ENCODE data around the gene MIA.
"Not testable (repeated sequence)": the region's sequence is repeated elsewhere in the genome, so short reads cannot be mapped to it uniquely, and the experiment has no call there.

The MIA gene

GRCh38 chr19:40822704-40823553, 47.6 kb downstream of the MIA start:
- not testable (repeated sequence) for H3K27me3 ChIP-seq (ENCODE audit: control insufficient read depth, insufficient read depth, low read length); H3K4me3 ChIP-seq (ENCODE audit: low read length); DNase-seq (ENCODE audit: low read depth, low spot score); H3K4me1 ChIP-seq (ENCODE audit: control insufficient read depth, insufficient read depth, low read length); H3K36me3 ChIP-seq (ENCODE audit: control insufficient read depth, insufficient read depth, low read length); H3K9me3 ChIP-seq (ENCODE audit: control insufficient read depth, insufficient read depth, low read length); H3K27ac ChIP-seq (ENCODE audit: low read length)
- no CpG with 5 or more reads among the region's 9 CpGs for WGBS (ENCODE audit: insufficient coverage, insufficient read length)

DNA sequence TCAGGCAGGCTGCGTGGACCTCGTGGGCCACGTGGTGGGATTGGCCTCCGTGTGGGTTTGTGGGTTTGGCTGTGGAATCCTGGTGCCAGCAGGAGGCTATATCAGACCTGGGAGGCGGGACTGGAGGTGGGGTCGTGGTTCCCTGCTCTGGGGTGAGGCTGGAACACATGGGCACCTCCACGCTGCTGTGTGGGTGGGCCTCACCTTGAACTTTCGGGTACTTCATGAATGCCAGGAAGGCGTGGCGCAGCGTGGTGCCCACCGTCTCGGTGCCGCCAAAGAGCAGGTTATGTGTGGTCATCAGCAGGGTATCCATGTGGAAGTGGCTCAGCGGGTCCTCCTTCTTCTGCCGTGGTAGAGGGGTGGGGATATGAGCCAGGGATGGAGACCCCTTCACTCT, 49.6 kb downstream of the MIA start:
- H3K9me3 ChIP-seq (ENCODE audit: control insufficient read depth, insufficient read depth, low read length); H3K4me1 ChIP-seq (ENCODE audit: control insufficient read depth, insufficient read depth, low read length); H3K27ac ChIP-seq (ENCODE audit: low read length); H3K27me3 ChIP-seq (ENCODE audit: control insufficient read depth, insufficient read depth, low read length); DNase-seq (ENCODE audit: low read depth, low spot score); H3K36me3 ChIP-seq (ENCODE audit: control insufficient read depth, insufficient read depth, low read length); H3K4me3 ChIP-seq (ENCODE audit: low read length): not testable (repeated sequence)
- no CpG with 5 or more reads among the region's 16 CpGs for WGBS (ENCODE audit: insufficient coverage, insufficient read length)

GRCh38 chr19:40825460-40826095, 50.3 kb downstream of the MIA start:
- H3K27me3 ChIP-seq (ENCODE audit: control insufficient read depth, insufficient read depth, low read length); H3K4me1 ChIP-seq (ENCODE audit: control insufficient read depth, insufficient read depth, low read length); H3K27ac ChIP-seq (ENCODE audit: low read length); H3K9me3 ChIP-seq (ENCODE audit: control insufficient read depth, insufficient read depth, low read length); H3K4me3 ChIP-seq (ENCODE audit: low read length); DNase-seq (ENCODE audit: low read depth, low spot score); H3K36me3 ChIP-seq (ENCODE audit: control insufficient read depth, insufficient read depth, low read length): not testable (repeated sequence)
- no CpG with 5 or more reads among the region's 6 CpGs for WGBS (ENCODE audit: insufficient coverage, insufficient read length)

DNA sequence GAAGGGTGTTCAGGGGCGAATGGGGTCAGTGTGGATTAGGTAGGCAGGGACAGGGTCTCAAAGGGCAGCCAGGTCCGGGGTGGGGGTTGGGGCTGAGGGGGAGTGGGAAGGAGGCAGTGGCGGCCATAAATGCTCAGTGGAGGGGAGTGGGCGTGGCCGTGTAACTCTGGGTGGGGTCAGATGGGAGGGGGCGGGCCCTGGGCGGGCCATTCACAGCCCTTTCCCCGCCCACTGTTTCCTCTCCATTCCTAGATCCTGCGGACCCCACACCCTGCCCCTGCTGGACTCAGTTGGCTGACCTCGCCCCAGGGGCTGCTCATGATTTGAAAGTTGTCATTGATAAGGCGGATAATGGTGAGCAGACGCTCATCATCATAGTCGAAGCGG, 51.0 kb downstream of the MIA start:
- not testable (repeated sequence) for H3K4me1 ChIP-seq (ENCODE audit: control insufficient read depth, insufficient read depth, low read length); H3K27ac ChIP-seq (ENCODE audit: low read length); H3K27me3 ChIP-seq (ENCODE audit: control insufficient read depth, insufficient read depth, low read length); H3K36me3 ChIP-seq (ENCODE audit: control insufficient read depth, insufficient read depth, low read length); DNase-seq (ENCODE audit: low read depth, low spot score); H3K9me3 ChIP-seq (ENCODE audit: control insufficient read depth, insufficient read depth, low read length); H3K4me3 ChIP-seq (ENCODE audit: low read length)
- WGBS (ENCODE audit: insufficient coverage, insufficient read length) = no CpG with 5 or more reads among the region's 14 CpGs

DNA sequence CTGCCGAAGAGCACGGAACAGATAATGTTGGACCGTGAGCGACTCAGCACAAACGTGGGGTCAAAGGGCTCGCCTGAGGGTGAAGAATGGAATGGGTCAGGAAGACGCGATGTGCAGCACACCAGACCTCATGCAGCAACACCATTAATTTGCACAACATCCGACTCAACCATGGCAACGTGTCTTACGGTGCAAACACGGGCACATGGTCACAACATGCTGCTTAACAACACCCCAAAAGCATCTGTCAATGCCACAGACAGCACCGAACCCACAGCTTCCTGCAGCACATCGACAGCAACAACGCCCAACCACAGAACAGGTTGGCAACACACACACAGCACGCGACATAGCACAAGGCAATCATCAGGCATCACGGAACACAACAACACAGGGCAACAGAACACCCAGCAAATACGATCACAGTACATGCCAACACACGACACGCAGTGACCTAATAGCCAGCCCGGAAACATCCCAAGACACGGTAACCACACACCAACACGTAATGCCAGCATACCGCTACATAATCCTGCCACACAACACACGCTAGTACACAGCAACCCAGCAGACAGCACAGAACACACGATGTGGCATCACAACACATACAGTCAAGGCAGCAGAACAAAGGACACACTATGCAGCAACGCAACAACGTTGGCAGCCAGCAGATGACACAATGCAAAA, 51.5 kb downstream of the MIA start:
- H3K27ac ChIP-seq (ENCODE audit: low read length); H3K9me3 ChIP-seq (ENCODE audit: control insufficient read depth, insufficient read depth, low read length); H3K4me1 ChIP-seq (ENCODE audit: control insufficient read depth, insufficient read depth, low read length); DNase-seq (ENCODE audit: low read depth, low spot score); H3K36me3 ChIP-seq (ENCODE audit: control insufficient read depth, insufficient read depth, low read length); H3K27me3 ChIP-seq (ENCODE audit: control insufficient read depth, insufficient read depth, low read length); H3K4me3 ChIP-seq (ENCODE audit: low read length): not testable (repeated sequence)
- WGBS (ENCODE audit: insufficient coverage, insufficient read length) = no CpG with 5 or more reads among the region's 29 CpGs

Measured in iPS DF 6.9 (cell line).